SH-SY5Y (cell line): Measurements from ENCODE around the gene DGKE.

Source experiments
- GATA2 ChIP-seq: IDR thresholded peaks from 2 replicates; pipeline ENCODE4 v1.6.1; 2011; ENCODE audit warnings: mild to moderate bottlenecking, low read depth, low read length
- GATA3 ChIP-seq: IDR thresholded peaks from 2 replicates; pipeline ENCODE4 v1.6.1; 2011; ENCODE audit warnings: low read depth, mild to moderate bottlenecking, low read length, moderate library complexity

DNA sequence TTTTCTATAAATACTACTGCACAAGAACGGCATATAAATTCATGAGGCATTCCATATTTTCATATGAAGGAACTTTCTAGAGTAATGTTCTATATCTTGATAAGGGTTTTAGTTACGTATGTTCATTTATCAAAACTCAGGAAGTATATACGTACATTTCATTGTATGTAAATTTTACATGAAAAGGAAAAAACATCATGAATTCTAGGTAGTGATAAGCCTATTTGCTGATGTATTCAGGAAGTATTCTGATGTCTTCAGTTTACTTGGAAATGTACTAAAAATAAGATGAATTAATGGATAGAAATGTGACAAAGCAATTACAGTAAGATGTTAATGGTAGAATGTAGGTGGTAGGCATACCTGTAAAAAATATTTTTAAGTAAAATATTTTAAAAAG is 4.7 kb downstream of the DGKE start:
- TF ChIP-seq GATA2 (no peak), GATA3 (no peak)
